HFF-Myc (cell line): ENCODE data around the gene RNF215.
"Not testable (repeated sequence)": the region's sequence is repeated elsewhere in the genome, so short reads cannot be mapped to it uniquely, and the experiment has no call there.

Experiments
- DNase-seq: peaks from one replicate; pipeline ENCODE4 v3.0.0-alpha.2; 2011; ENCODE audit warnings: low read depth; ENCODE audit errors: extremely low read depth
- H3K4me3 ChIP-seq: replicated peaks from 2 replicates; pipeline ENCODE4 v1.5.1; 2011; ENCODE audit warnings: low read depth, mild to moderate bottlenecking, control low read depth, low read length
- CTCF ChIP-seq: IDR thresholded peaks from 2 replicates; pipeline ENCODE4 v1.5.1; 2012; ENCODE audit warnings: mild to moderate bottlenecking, low read depth, low read length, control low read depth; ENCODE audit errors: missing control alignments

The RNF215 gene

DNA sequence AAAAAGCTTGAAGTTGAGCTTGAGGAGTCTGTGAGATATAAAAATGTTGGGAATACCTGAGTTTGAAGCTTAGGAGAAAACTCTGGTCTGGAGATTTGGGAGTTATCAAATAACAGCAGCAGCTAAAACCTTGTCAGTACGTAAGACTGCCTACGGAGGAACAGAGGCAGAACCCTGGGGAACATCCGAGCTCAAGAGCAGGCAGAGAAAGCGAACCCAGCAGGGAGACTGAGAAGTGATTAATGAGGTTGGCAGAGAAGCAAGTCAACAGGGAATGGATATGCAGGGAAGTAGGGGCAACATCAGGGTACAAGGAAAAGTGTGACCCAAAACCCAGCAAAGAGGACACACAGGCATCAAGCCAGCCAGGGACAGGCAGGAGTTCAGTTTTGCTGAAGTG is 25.8 kb upstream of the RNF215 start:
- TF ChIP-seq CTCF, result no peak
- DNase-seq, result no peak
- no peak overlapping the region for H3K4me3 ChIP-seq

DNA sequence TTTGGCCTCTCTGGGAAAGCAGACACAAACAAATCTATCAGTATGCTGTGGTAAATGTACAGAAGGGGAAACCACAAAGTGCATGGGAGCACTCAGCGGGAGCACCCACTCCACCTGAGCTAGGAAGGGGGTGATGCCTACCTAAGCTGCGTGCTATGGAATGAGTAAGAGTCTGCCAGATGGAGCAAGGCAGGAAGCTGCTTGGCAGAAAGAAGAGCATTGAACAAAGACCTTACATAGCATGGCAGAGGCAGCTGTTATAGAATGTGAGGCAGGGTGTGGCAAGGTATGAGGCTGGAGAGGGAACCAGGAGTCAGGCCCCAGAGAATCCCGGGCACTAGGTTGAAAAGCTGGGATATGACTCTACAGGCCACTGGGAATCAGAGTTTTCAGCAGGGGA is 24.6 kb upstream of the RNF215 start:
- TF ChIP-seq CTCF, result no peak
- H3K4me3 ChIP-seq, result no peak overlapping the region
- DNase-seq, result no peak

DNA sequence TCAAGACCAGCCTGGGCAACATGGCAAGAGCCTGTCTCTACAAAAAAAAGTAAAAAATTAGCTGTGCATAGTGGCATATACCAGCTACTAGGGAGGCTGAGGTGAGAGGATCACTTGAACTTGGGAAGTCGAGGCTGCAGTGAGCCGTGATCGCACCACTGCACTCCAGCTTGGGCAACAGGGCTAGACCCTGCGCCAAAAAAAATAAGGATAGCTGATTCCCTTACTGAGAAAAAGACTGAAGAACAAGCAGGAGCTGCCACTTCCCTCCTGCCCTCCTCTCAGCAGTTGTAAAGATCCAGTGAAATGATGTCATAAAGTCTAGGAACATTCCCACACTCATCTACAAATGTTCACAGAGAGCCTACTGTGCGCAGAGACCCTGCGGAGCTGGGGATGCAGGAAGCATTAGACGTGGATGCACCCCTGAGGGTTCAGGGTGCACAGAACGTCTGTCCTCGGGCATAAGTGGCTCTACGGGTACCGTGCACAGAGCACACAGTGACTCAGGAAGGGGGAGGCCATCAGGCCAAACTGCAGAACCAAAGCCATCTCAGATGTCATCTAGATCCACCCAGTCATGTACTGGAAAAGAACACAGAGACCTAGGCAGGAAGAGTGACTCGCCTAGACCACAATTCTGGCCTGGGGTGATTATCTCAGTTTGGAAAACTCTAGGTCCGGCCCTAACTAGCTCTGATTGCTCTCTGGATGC is 21.3 kb upstream of the RNF215 start:
- no peak for TF ChIP-seq CTCF
- no peak for DNase-seq
- H3K4me3 ChIP-seq, result no peak overlapping the region

DNA sequence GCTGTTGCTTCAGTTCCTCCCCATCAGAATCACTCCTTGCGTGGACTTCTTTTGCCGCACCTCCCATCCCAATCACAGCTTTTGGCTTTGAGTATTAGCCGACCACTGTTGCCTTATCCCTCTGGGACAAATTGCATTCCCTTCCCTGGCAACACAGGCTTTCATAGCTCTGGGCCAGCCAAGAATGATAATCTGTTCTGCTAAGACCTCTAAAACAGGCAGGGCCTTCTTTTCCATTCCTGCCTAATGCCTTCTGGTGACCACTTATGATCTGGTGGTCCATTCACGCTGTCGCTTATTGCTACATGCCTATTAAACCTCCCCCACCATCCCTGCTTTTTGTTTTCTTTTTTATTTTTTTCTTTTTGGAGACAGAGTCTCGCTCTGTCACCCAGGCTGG is 19.2 kb upstream of the RNF215 start:
- no peak for TF ChIP-seq CTCF
- H3K4me3 ChIP-seq, result no peak overlapping the region
- no peak for DNase-seq

DNA sequence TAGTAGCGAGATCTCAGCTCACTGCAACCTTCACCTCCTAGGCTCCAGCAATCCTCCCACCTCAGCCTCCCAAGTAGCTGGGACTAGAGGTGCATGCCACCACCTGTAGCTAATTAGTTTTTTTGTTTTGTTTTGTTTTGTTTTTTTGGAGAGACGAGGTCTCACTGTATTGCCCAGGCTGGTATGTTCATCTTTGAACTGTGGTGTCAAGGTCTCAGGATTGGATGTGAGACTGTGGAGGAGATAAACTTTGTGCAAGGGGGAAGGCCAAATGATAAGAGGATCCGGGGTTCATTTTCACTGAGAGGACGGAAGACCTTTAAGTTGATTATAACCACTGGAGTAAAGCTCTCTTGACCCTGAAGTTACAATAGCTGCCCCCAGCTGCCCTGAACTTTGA is 18.5 kb upstream of the RNF215 start:
- no peak for TF ChIP-seq CTCF
- DNase-seq, result no peak
- no peak overlapping the region for H3K4me3 ChIP-seq

DNA sequence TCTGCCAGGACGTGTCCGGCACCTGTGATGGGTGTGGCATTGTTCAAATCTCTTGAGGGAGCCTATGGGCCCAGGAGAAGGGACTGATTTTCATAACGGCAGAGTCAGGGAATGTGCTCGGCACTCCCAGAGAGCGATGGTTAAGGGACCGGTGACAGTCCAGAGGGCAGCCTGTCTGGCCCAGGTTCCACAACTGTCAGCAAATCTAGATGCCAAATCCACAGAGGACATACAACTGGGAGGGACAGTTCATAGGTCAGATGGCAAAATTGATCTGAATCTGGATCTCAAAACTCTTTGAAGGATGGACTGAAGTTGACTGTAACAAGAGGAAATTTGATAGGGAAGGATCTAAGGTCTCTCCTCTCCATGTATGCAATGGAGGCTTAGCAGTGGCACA is 17.1 kb upstream of the RNF215 start:
- no peak for TF ChIP-seq CTCF
- no peak for DNase-seq

GRCh38 chr22:30402766-30403104 is 15.5 kb upstream of the RNF215 start:
- not testable (repeated sequence) for H3K4me3 ChIP-seq, DNase-seq

More for the DNA sequence above, 17.1 kb upstream of the RNF215 start:
- H3K4me3 ChIP-seq, result no peak overlapping the region
